Effector CD4-positive, alpha-beta T cell (primary cell): ENCODE measurements around the gene CACNG1.
"Not testable (repeated sequence)": the region's sequence is repeated elsewhere in the genome, so short reads cannot be mapped to it uniquely, and the experiment has no call there.

ENCODE experiments used
- DNase-seq: peaks from one replicate; pipeline ENCODE4 v3.0.0-alpha.2; 2020

CACNG1 gene

GRCh38 chr17:67082107-67082506, 37.8 kb downstream of the CACNG1 start:
- DNase-seq: no peak

DNA sequence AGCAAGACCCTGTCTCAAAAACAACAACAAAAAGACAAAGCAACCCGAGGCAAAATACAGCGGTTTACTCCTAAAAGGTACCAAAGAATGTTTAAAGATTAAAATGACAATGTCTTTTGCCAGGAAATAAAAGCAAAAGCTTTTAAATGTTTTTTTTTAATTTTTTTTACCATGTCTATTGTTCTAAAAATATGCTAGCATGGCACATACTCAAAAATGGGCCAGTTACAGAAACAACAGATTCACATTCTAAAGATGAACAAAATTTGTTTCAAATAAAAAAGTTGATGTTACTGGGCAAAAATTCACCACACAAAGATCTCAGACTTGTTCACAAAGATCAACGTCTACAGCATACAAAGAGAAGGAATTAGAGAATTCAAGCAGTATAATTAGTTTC, 41.1 kb downstream of the CACNG1 start:
- DNase-seq: no peak

- DNase-seq: no peak
Observed at GRCh38 chr17:67088639-67089038, 44.3 kb downstream of the CACNG1 start.

DNA sequence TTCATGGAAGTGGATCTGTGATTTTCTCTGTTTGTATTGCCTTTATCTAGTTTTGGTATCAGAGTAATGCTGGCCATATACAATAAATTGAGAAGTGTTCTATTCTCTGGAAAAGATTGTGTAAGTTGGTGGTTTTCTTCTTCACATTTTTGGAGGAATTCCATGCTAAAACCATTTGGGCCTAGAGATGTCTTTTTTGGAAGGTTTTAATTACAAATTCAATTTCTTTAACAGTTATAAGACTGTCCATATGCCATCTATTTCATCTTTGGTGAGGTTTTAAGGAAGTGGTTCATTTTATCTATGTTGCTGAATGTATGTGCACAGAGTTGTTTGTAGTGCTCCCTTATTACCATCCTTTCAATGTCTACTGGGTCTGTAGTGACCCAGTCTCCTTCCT, 46.0 kb downstream of the CACNG1 start:
- DNase-seq: no peak

DNA sequence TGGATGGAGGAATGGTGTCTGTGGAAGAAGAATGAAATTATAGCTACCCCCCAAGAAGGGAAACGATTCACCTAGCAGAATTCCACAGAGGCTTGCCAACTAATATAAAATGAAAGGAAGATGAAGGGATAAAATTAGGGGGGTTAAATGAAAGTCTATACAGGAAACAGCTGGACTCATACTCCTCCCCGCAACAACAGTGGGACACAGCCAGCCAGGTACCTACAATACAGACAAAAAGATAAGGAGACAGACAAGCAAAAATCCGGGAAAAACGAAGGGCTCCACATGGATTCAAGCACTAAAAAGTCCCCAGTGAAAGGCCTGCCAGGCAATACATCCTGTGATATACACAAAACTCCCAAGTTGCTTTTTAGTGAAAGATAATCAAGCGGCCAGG, 47.9 kb downstream of the CACNG1 start:
- DNase-seq: no peak

DNA sequence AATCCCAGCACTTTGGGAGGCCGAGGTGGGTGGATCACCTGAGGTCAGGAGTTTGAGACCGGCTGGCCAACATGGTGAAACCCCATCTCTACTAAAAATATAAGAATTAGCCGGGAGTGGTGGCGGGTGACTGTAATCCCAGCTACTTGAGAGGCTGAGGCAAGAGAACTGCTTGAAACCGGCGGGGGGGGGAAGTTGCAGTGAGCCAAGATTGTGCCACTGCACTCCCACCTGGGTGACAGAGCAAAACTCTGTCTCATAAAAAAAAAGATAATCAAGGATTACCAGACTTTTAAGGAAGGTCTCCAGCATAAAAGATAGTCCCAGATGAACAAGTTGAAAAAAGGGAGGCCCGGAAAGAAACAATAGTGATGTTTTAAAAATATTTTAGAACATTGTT, 48.4 kb downstream of the CACNG1 start:
- not testable (repeated sequence) for DNase-seq

DNA sequence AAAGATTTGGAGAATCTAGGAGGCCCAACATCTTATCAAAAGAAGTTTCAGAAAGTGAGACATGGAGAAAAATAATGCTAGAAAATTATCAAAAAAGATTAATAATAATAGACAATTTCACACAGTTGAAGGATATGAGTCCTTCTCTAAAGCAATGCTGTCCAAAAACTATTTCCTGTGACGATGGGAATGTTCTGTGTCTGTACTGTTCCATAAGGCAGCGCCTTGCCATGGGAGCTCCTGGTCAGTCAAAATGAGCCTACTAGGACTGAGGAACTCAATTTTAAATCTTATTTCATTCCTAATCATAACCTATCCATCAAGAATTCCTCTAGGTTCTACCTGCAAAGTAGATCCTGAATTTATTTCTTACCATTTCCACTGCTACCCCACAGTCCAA, 49.0 kb downstream of the CACNG1 start:
- no peak for DNase-seq

GRCh38 chr17:67095291-67095690, 50.9 kb downstream of the CACNG1 start:
- not testable (repeated sequence) for DNase-seq

GRCh38 chr17:67095803-67096202, 51.4 kb downstream of the CACNG1 start:
- no peak for DNase-seq

GRCh38 chr17:67096609-67097008, 52.3 kb downstream of the CACNG1 start:
- DNase-seq: no peak

GRCh38 chr17:67098006-67098405, 53.7 kb downstream of the CACNG1 start:
- no peak for DNase-seq

- not testable (repeated sequence) for DNase-seq
Observed at GRCh38 chr17:67104641-67105040, 60.3 kb downstream of the CACNG1 start.

GRCh38 chr17:67105213-67105612, 60.9 kb downstream of the CACNG1 start:
- DNase-seq: no peak
